Activated CD8-positive, alpha-beta memory T cell treated with anti-CD3 and anti-CD28 coated beads for 48 hours (primary cell): ENCODE measurements around the gene RORC.
"Not testable (repeated sequence)": the region's sequence is repeated elsewhere in the genome, so short reads cannot be mapped to it uniquely, and the experiment has no call there.

Experiments
- DNase-seq, 3 experiments: peaks; one replicate each; pipeline ENCODE4 v3.0.0-alpha.2; 2020; ENCODE audit warnings: low read depth in 2 of 3, low spot score in 2 of 3

Gene RORC

GRCh38 chr1:151831605-151832004, at the start of gene RORC:
RORC (minus strand) TSS chr1:151831802; CDS start chr1:151831764, 38 bp downstream.
- no peak for DNase-seq

GRCh38 chr1:151875419-151876097, 44.0 kb upstream of the RORC start:
- no peak for DNase-seq

GRCh38 chr1:151872776-151873175, 41.2 kb upstream of the RORC start:
- DNase-seq, result not testable (repeated sequence)

GRCh38 chr1:151871284-151872030, 39.9 kb upstream of the RORC start:
- DNase-seq, result no peak

GRCh38 chr1:151868486-151868885, 36.9 kb upstream of the RORC start:
- no peak for DNase-seq

- DNase-seq, result no peak
Measured at GRCh38 chr1:151867765-151868411, 36.3 kb upstream of the RORC start.

GRCh38 chr1:151867321-151867720, 35.7 kb upstream of the RORC start:
- no peak for DNase-seq

- DNase-seq, result no peak
Measured at GRCh38 chr1:151864411-151864810, 32.8 kb upstream of the RORC start.

- DNase-seq, result no peak
Measured at GRCh38 chr1:151862604-151863003, 31.0 kb upstream of the RORC start.

- no peak for DNase-seq
Measured at GRCh38 chr1:151860504-151861187, 29.0 kb upstream of the RORC start.

- DNase-seq, result no peak
Measured at GRCh38 chr1:151859891-151860293, 28.3 kb upstream of the RORC start.

- no peak for DNase-seq
Measured at GRCh38 chr1:151858886-151859665, 27.5 kb upstream of the RORC start.

GRCh38 chr1:151858030-151858746, 26.6 kb upstream of the RORC start:
- no peak for DNase-seq

- DNase-seq, result no peak
Measured at GRCh38 chr1:151855933-151856332, 24.3 kb upstream of the RORC start.

GRCh38 chr1:151855516-151855915, 23.9 kb upstream of the RORC start:
- not testable (repeated sequence) for DNase-seq

- no peak for DNase-seq
Measured at GRCh38 chr1:151854658-151855057, 23.1 kb upstream of the RORC start.

GRCh38 chr1:151853411-151853943, 21.9 kb upstream of the RORC start, which contains the start of gene THEM5:
THEM5 (minus strand) TSS chr1:151853712; CDS start chr1:151853565, 147 bp downstream.
- no peak for DNase-seq

- no peak for DNase-seq
Measured at GRCh38 chr1:151852733-151853132, 21.1 kb upstream of the RORC start.

GRCh38 chr1:151851886-151852285, 20.3 kb upstream of the RORC start:
- no peak for DNase-seq

GRCh38 chr1:151849871-151850270, 18.3 kb upstream of the RORC start:
- DNase-seq, result no peak
